ENCODE measurements around the gene EXTL2. TPM values are rescaled to one million over a fixed set of nuclear protein-coding genes. Genes with fewer than 3 reads are reported as not detected.
"Not testable (repeated sequence)": the region's sequence is repeated elsewhere in the genome, so short reads cannot be mapped to it uniquely, and the experiment has no call there.

Gene EXTL2
- total and polyA plus RNA-seq, 2 donors: 10.6 to 12.1 TPM

DNA sequence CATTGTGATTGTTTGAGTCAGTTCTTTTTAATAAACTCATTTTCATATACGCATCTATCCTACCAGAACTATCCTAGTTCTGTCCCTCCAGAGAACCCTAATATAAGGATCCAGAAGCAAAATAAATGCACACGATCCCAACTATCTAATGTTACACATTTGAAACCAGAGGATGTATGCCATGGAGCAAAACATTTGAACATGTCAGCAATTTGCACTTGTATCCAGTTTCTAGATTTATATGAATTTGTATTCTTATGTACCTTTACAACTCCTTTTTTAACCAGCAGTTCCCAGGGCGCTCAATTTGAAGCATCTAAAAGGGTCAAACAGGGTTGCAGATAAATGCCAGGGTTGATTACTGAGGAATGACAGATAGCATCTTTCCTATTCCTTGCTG, 2.1 kb downstream of the EXTL2 start:
- Histone ChIP-seq H3K9me3 (ENCODE audit: control insufficient read depth in 2 of 2, insufficient read depth in 1 of 2, low read length in 1 of 2) (peaks cover 3 to 13% of the 10 kb centered on the region in 2 donors), H3K36me3 (ENCODE audit: control insufficient read depth in 2 of 2, insufficient read depth in 2 of 2, low read length in 1 of 2) (no peaks in the 10 kb centered on the region)

DNA sequence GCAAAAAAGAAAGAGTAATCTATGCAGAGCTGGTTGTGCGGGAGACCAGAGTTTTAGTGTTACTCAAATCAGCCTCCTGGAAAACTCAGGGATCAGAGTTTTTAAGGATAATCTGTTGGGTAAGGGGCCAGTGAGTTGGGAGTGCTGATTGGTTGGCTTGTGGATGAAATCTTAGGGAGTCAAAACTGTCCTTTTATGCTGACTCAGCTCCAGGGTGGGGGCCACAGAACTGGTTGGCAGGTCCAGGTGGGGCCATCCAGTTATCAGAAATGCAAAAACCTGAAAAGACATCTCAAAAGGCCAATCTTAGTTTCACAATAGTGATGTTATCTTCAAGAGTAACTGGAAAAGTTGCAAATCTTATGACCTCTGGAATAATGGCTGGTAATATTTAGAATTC, 3.3 kb downstream of the EXTL2 start:
- no peak overlapping the region for H3K4me3 ChIP-seq (ENCODE audit: low read length in 2 of 2)
- H3K27ac ChIP-seq (ENCODE audit: low read depth in 1 of 2, low read length in 1 of 2): no peak overlapping the region
- no peak for DNase-seq (ENCODE audit: low read depth in 6 of 9, low spot score in 9 of 9)
- 97% methylated on average over 1 of the region's 1 CpG for WGBS
- H3K9me3 ChIP-seq (ENCODE audit: control insufficient read depth in 2 of 2, insufficient read depth in 1 of 2, low read length in 1 of 2): peaks cover 3 to 13% of the 10 kb centered on the region in 2 donors
- no peaks in the 10 kb centered on the region for H3K27me3 ChIP-seq (ENCODE audit: control insufficient read depth in 2 of 2, insufficient read depth in 1 of 2, low read length in 1 of 2)
- no peaks in the 10 kb centered on the region for H3K36me3 ChIP-seq (ENCODE audit: control insufficient read depth in 2 of 2, insufficient read depth in 2 of 2, low read length in 1 of 2)
- peaks cover 0 to 6% of the 10 kb centered on the region in 2 donors for H3K4me1 ChIP-seq (ENCODE audit: control insufficient read depth in 2 of 2, insufficient read depth in 2 of 2, low read length in 2 of 2)

More for the DNA sequence above, 2.1 kb downstream of the EXTL2 start:
- no peak overlapping the region for H3K27ac ChIP-seq (ENCODE audit: low read depth in 1 of 2, low read length in 1 of 2)
- H3K4me1 ChIP-seq (ENCODE audit: control insufficient read depth in 2 of 2, insufficient read depth in 2 of 2, low read length in 2 of 2): peaks cover 2 to 10% of the 10 kb centered on the region in 2 donors
- no peak for DNase-seq (ENCODE audit: low read depth in 6 of 9, low spot score in 9 of 9)
- WGBS: 97% methylated on average over 3 of the region's 3 CpGs
- H3K27me3 ChIP-seq (ENCODE audit: control insufficient read depth in 2 of 2, insufficient read depth in 1 of 2, low read length in 1 of 2): no peaks in the 10 kb centered on the region
- no peak overlapping the region for H3K4me3 ChIP-seq (ENCODE audit: low read length in 2 of 2)

DNA sequence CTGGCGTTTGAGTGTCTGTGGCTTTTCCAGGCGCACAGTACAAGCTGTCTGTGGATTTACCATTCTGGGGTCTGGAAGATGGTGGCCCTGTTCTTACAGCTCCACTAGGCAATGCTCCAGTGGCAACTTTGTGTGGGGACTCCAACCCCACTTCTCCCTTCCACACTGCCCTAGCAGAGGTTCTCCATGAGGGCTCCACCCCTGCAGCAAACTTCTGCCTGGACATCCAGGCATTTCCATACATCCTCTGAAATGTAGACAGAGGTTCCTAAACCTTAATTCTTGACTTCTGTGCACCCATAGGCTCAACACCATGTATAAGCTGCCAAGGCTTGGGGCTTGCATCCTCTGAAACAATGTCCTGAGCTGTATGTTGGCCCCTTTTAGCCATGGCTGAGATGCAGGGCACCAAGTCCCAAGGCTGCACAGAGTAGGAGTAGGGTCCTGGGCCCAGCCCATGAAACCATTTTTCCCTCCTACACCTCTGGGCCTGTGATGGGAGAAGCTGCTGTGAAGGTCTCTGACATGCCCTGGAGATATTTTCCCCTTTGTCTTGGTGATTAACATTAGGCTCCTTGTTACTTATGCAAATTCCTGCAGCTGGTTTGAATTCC, 4.7 kb downstream of the EXTL2 start:
- DNase-seq (ENCODE audit: low read depth in 6 of 9, low spot score in 9 of 9); H3K4me1 ChIP-seq (ENCODE audit: control insufficient read depth in 2 of 2, insufficient read depth in 2 of 2, low read length in 2 of 2); H3K27ac ChIP-seq (ENCODE audit: low read depth in 1 of 2, low read length in 1 of 2); H3K36me3 ChIP-seq (ENCODE audit: control insufficient read depth in 2 of 2, insufficient read depth in 2 of 2, low read length in 1 of 2); H3K27me3 ChIP-seq (ENCODE audit: control insufficient read depth in 2 of 2, insufficient read depth in 1 of 2, low read length in 1 of 2); H3K4me3 ChIP-seq (ENCODE audit: low read length in 2 of 2): not testable (repeated sequence)
- 99% methylated on average over 2 of the region's 2 CpGs for WGBS
- H3K9me3 ChIP-seq (ENCODE audit: control insufficient read depth in 2 of 2, insufficient read depth in 1 of 2, low read length in 1 of 2): peaks cover 3 to 13% of the 10 kb centered on the region in 2 donors

DNA sequence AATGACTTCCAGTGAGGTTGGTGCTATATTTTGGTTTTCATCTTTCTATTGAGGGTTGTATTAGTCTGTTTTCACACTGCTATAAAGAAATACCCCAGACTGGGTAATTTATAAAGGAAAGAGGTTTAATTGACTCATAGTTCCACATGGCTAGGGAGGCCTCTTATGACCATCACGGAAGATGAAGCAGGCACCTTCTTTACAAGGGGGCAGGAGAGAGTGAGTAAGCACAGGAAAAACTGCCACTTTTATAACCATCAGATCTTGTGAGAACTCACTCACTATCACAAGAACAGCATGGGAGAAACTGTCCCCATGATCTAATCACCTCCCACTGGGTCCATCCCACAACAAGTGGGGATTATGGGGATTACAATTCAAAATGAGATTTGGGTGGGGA, 5.6 kb downstream of the EXTL2 start:
- H3K27me3 ChIP-seq (ENCODE audit: control insufficient read depth in 2 of 2, insufficient read depth in 1 of 2, low read length in 1 of 2); H3K4me1 ChIP-seq (ENCODE audit: control insufficient read depth in 2 of 2, insufficient read depth in 2 of 2, low read length in 2 of 2); H3K27ac ChIP-seq (ENCODE audit: low read depth in 1 of 2, low read length in 1 of 2); H3K4me3 ChIP-seq (ENCODE audit: low read length in 2 of 2); H3K36me3 ChIP-seq (ENCODE audit: control insufficient read depth in 2 of 2, insufficient read depth in 2 of 2, low read length in 1 of 2); DNase-seq (ENCODE audit: low read depth in 6 of 9, low spot score in 9 of 9): not testable (repeated sequence)
- H3K9me3 ChIP-seq (ENCODE audit: control insufficient read depth in 2 of 2, insufficient read depth in 1 of 2, low read length in 1 of 2): peaks cover 3 to 13% of the 10 kb centered on the region in 2 donors
- 97% methylated on average over 1 of the region's 1 CpG for WGBS

GRCh38 chr1:100883963-100884362, 10.7 kb downstream of the EXTL2 start:
- no peaks in the 10 kb centered on the region for H3K9me3 ChIP-seq (ENCODE audit: control insufficient read depth in 2 of 2, insufficient read depth in 1 of 2, low read length in 1 of 2)
- DNase-seq (ENCODE audit: low read depth in 6 of 9, low spot score in 9 of 9): no peak
- no peak overlapping the region for H3K27ac ChIP-seq (ENCODE audit: low read depth in 1 of 2, low read length in 1 of 2)
- no peaks in the 10 kb centered on the region for H3K4me1 ChIP-seq (ENCODE audit: control insufficient read depth in 2 of 2, insufficient read depth in 2 of 2, low read length in 2 of 2)
- no peaks in the 10 kb centered on the region for H3K36me3 ChIP-seq (ENCODE audit: control insufficient read depth in 2 of 2, insufficient read depth in 2 of 2, low read length in 1 of 2)
- no peak overlapping the region for H3K4me3 ChIP-seq (ENCODE audit: low read length in 2 of 2)
- WGBS: 89% methylated on average over 4 of the region's 4 CpGs
- no peaks in the 10 kb centered on the region for H3K27me3 ChIP-seq (ENCODE audit: control insufficient read depth in 2 of 2, insufficient read depth in 1 of 2, low read length in 1 of 2)

GRCh38 chr1:100882698-100883097, 11.9 kb downstream of the EXTL2 start:
- no peaks in the 10 kb centered on the region for H3K9me3 ChIP-seq (ENCODE audit: control insufficient read depth in 2 of 2, insufficient read depth in 1 of 2, low read length in 1 of 2)
- H3K4me3 ChIP-seq (ENCODE audit: low read length in 2 of 2): no peak overlapping the region
- whole genome bisulfite sequencing: 95% methylated on average over 2 of the region's 2 CpGs
- H3K4me1 ChIP-seq (ENCODE audit: control insufficient read depth in 2 of 2, insufficient read depth in 2 of 2, low read length in 2 of 2): no peaks in the 10 kb centered on the region
- no peak overlapping the region for H3K27ac ChIP-seq (ENCODE audit: low read depth in 1 of 2, low read length in 1 of 2)
- DNase-seq (ENCODE audit: low read depth in 6 of 9, low spot score in 9 of 9): no peak
- no peaks in the 10 kb centered on the region for H3K36me3 ChIP-seq (ENCODE audit: control insufficient read depth in 2 of 2, insufficient read depth in 2 of 2, low read length in 1 of 2)
- H3K27me3 ChIP-seq (ENCODE audit: control insufficient read depth in 2 of 2, insufficient read depth in 1 of 2, low read length in 1 of 2): no peaks in the 10 kb centered on the region

- H3K4me3 ChIP-seq (ENCODE audit: low read length in 2 of 2): no peak overlapping the region
- no peak for DNase-seq (ENCODE audit: low read depth in 6 of 9, low spot score in 9 of 9)
- no peaks in the 10 kb centered on the region for H3K4me1 ChIP-seq (ENCODE audit: control insufficient read depth in 2 of 2, insufficient read depth in 2 of 2, low read length in 2 of 2)
- no peaks in the 10 kb centered on the region for H3K9me3 ChIP-seq (ENCODE audit: control insufficient read depth in 2 of 2, insufficient read depth in 1 of 2, low read length in 1 of 2)
- H3K27ac ChIP-seq (ENCODE audit: low read depth in 1 of 2, low read length in 1 of 2): no peak overlapping the region
- 98% methylated on average over 3 of the region's 3 CpGs for WGBS
- H3K36me3 ChIP-seq (ENCODE audit: control insufficient read depth in 2 of 2, insufficient read depth in 2 of 2, low read length in 1 of 2): no peaks in the 10 kb centered on the region
- no peaks in the 10 kb centered on the region for H3K27me3 ChIP-seq (ENCODE audit: control insufficient read depth in 2 of 2, insufficient read depth in 1 of 2, low read length in 1 of 2)
Observed at GRCh38 chr1:100881687-100882086, 13.0 kb downstream of the EXTL2 start.

- H3K4me3 ChIP-seq (ENCODE audit: low read length in 2 of 2): no peak overlapping the region
- DNase-seq (ENCODE audit: low read depth in 6 of 9, low spot score in 9 of 9): no peak
- H3K36me3 ChIP-seq (ENCODE audit: control insufficient read depth in 2 of 2, insufficient read depth in 2 of 2, low read length in 1 of 2): no peaks in the 10 kb centered on the region
- no peaks in the 10 kb centered on the region for H3K9me3 ChIP-seq (ENCODE audit: control insufficient read depth in 2 of 2, insufficient read depth in 1 of 2, low read length in 1 of 2)
- no peaks in the 10 kb centered on the region for H3K27me3 ChIP-seq (ENCODE audit: control insufficient read depth in 2 of 2, insufficient read depth in 1 of 2, low read length in 1 of 2)
- no peaks in the 10 kb centered on the region for H3K4me1 ChIP-seq (ENCODE audit: control insufficient read depth in 2 of 2, insufficient read depth in 2 of 2, low read length in 2 of 2)
- H3K27ac ChIP-seq (ENCODE audit: low read depth in 1 of 2, low read length in 1 of 2): no peak overlapping the region
Observed at GRCh38 chr1:100879422-100879821, 15.2 kb downstream of the EXTL2 start.

DNA sequence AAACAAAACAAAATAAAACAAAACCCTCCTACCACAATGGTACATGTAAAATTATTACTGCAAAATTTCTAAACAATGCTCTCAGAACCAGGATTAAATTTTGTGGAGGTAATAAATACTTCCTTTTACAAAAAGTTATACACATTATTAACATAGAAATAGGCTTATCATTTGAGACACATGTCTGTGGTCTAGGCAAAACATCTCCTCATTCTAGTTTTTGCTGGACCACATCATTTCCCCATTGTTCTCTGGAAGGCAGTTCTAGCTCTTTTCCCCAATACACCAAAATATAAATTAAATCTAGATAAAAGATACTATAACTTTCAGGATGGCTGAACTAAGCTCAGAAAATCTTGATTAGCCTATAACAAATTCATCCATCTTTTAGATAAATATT, 18.4 kb downstream of the EXTL2 start:
- Histone ChIP-seq H3K9me3 (ENCODE audit: control insufficient read depth in 2 of 2, insufficient read depth in 1 of 2, low read length in 1 of 2) (no peaks in the 10 kb centered on the region), H3K4me3 (ENCODE audit: low read length in 2 of 2) (no peak overlapping the region), H3K27me3 (ENCODE audit: control insufficient read depth in 2 of 2, insufficient read depth in 1 of 2, low read length in 1 of 2) (no peaks in the 10 kb centered on the region), H3K36me3 (ENCODE audit: control insufficient read depth in 2 of 2, insufficient read depth in 2 of 2, low read length in 1 of 2) (no peaks in the 10 kb centered on the region), H3K27ac (ENCODE audit: low read depth in 1 of 2, low read length in 1 of 2) (no peak overlapping the region), H3K4me1 (ENCODE audit: control insufficient read depth in 2 of 2, insufficient read depth in 2 of 2, low read length in 2 of 2) (no peaks in the 10 kb centered on the region)
- DNase-seq (ENCODE audit: low read depth in 6 of 9, low spot score in 9 of 9): no peak

- Histone ChIP-seq H3K9me3 (ENCODE audit: control insufficient read depth in 2 of 2, insufficient read depth in 1 of 2, low read length in 1 of 2) (no peaks in the 10 kb centered on the region), H3K4me1 (ENCODE audit: control insufficient read depth in 2 of 2, insufficient read depth in 2 of 2, low read length in 2 of 2) (peaks cover 0 to 2% of the 10 kb centered on the region in 2 donors), H3K27me3 (ENCODE audit: control insufficient read depth in 2 of 2, insufficient read depth in 1 of 2, low read length in 1 of 2) (no peaks in the 10 kb centered on the region), H3K36me3 (ENCODE audit: control insufficient read depth in 2 of 2, insufficient read depth in 2 of 2, low read length in 1 of 2) (no peaks in the 10 kb centered on the region), H3K27ac (ENCODE audit: low read depth in 1 of 2, low read length in 1 of 2) (no peak overlapping the region), H3K4me3 (ENCODE audit: low read length in 2 of 2) (no peak overlapping the region)
- 96% methylated on average over 3 of the region's 3 CpGs for WGBS
- no peak for DNase-seq (ENCODE audit: low read depth in 6 of 9, low spot score in 9 of 9)
Observed at GRCh38 chr1:100875228-100875627, 19.4 kb downstream of the EXTL2 start.

Measured in thymus (tissue), 11 donors.